HUDEP-2 (cell line): ENCODE measurements around the gene SDK1.
"Not testable (repeated sequence)": the region's sequence is repeated elsewhere in the genome, so short reads cannot be mapped to it uniquely, and the experiment has no call there.

ENCODE experiments used
- DNase-seq, 76 experiments: peaks; one replicate each; lab custom pipeline; 2025; ENCODE audit not compliant: unreplicated experiment in 76 of 76; lab: John Stamatoyannopoulos, UW

The SDK1 gene

DNA sequence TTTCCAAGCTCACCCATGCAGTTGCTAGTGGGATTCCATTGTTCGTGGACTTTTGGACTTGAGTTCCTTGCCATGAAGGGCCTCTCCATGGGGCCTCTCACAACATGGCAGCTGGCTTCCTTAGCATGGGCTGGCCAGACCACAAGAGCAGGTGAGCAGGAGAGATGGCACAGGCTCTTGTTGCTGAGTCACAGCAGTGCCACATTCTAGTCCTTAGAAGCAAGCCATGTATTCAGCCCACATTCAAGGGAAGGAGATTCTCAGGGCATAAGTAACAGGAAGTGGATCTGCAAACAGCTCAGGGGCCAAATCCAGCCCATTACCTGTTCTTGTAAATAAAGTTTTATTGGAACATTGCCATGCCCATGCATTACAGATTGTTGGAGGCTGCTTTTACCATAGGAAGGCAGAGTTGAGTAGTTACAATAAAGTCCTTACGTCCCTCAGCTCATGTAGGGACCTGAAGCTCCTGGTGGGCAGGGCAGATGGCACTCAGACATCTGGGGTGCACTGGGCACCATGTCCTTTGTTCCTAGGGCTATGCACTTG lies 899.6 kb downstream of the SDK1 start:
- no peak for DNase-seq

DNA sequence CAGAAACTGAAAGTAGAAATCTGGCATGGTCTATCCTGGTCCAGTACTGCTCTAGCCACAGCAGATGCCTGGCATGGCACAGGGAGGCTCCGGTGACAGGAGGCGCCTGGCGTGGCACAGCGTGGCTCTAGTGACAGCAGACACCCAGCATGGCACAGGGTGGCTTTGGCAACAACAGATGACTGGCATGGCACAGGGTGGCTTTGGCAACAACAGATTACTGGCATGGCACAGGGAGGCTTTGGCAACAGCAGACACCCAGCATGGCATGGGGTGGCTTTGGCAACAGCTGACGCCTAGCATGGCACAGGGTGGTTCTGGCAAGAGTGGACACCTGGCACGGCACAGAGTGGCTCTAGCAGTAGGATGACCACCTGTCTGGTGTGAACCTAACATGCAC lies 900.5 kb downstream of the SDK1 start:
- DNase-seq, result no peak

DNA sequence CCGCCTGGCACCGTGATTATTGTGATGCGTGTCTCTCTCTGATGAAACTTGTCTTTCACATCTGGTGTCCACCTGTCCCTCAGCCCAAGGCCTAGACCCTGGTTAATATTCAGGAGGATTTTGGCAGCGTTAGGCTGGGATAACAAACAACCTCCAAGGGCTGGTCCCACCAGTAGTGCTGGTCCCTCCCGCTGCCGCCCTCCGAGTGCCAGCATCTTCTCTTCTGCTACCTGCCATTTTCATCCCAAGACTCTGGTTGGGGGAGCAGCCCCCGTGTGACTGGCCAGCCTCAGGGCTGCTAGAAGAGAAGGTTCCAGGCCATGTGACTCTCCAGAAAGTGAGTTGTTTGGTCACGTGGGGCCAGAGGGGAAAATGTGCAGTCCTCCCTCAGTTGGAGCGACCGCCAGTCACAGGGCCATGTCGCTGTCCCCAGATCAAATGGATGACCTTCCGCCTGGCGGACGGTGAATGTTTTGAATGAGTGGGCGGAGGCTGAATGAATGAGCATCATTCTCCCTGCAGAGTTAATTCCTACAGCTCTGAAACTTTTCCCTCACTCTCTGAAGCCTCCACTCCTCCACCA lies 901.2 kb downstream of the SDK1 start:
- DNase-seq, result no peak

DNA sequence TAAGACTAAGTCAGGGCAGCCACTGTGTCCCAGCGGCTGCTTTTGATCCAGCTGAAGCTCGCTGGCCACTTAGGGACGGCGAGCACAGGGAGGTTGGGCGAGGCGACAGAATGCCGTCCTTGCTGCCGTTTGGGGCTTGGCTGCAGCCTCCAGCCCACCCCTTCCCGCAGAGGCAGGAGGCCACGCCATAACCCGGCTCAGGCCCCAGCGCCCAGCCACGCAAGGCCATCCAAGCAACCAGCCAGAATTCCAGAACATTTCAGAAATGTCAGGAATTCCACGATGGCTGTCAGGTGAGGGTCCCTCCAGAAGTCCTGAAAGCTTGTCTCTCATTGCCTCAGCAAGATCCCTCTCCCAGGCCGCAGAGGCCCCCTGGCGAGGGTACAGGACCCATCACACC lies 901.9 kb downstream of the SDK1 start:
- DNase-seq, result no peak

DNA sequence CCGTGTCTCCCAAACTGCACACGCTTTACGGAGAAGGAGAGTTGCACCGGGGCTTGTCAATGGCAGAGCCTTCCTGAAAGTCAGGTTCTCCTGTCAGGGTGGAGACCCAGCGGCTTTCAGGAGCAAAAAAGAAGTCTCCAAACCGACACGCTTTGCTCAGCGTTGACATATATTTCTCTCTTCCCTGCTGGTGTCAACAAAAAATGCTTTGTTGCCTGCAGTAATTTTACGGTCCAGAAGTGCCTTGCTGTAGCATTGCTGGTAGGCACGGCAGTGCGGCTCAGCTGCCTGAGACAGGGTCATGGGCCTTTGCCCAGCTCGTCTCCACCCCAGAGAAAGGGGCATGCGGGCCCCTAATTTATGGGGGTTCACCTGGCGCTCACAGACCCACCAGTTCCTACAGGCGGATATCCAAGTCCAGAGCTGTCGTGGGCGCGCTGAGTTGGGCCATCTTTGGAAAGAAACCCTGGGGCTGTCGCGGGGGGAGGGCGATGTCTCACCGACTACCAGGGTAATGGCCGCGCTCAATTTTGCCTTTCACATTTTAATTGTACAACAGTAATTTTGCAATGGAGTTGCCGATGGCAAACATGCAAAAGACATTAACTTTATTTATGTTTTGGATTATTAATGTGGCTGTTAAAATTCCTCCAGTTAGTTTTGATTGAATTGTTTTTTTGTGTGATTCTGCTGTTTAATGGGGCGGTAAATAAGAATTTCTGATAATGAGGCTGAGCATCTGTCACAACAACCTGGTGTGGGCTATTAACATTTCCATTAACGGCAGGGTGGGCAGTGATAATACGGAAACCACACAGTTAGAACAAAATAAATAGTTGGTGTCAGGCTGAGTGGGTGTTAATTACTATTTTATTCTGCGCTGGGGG lies 902.8 kb downstream of the SDK1 start:
- no peak for DNase-seq

- DNase-seq, result no peak
These were observed 903.6 kb downstream of the SDK1 start for GRCh38 chr7:4204513-4205165.

- no peak for DNase-seq
These were observed 904.8 kb downstream of the SDK1 start for GRCh38 chr7:4205828-4206227.

- DNase-seq, result no peak
These were observed 906.0 kb downstream of the SDK1 start for GRCh38 chr7:4207011-4207410.

DNA sequence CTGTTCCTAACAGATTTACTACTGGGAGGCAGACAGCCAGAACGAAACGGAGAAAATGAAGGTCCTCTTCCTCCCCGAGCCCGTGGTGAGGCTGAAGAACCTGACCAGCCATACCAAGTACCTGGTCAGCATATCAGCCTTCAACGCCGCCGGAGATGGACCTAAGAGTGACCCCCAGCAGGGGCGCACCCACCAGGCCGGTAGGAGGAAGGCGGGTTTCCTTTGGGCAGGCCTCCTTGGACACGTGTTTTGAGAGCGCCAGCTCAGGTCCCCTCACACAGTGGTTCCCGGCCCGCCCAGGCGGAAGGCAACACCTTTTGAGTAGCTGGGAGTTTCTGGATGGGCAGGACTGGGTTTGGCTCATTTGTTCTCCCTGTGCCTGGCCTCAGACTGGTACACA lies 907.0 kb downstream of the SDK1 start:
- no peak for DNase-seq

DNA sequence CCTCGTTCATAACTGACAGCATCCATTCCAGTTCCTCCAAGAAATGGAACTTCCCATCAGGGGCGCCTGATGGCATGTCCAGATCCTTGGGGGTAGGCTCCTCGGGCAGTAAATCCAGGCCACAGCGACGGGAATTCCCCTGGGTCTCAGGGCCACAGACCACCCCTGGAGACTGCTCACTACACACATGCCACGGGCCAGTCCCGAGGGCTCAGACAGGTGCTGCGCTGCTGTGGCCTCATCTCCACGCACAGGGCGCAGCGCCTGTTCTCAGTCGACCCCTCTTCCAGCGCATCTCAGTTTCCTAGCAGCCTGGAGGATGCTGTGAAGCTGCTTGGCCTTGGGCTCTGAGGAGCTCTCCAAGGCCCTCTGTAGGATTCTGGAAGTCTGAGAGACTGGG lies 907.5 kb downstream of the SDK1 start:
- no peak for DNase-seq

- DNase-seq, result no peak
These were observed 908.1 kb downstream of the SDK1 start for GRCh38 chr7:4209126-4209525.

DNA sequence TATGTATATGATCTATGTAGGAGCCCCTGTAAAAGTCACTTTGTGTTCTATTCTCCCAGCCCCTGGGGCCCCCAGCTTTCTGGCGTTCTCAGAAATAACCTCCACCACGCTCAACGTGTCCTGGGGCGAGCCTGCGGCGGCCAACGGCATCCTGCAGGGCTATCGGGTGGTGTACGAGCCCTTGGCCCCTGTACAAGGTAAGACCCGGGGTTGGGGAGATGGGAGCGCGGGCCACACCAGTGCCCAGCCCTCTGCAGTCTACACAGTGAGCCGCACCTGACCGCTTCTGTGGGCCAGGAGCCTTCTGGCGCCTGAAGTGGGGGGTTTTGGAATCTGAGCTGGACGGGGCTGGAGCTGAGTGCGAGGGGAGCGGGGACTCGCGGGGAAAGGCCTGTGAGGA lies 908.9 kb downstream of the SDK1 start:
- DNase-seq, result no peak

DNA sequence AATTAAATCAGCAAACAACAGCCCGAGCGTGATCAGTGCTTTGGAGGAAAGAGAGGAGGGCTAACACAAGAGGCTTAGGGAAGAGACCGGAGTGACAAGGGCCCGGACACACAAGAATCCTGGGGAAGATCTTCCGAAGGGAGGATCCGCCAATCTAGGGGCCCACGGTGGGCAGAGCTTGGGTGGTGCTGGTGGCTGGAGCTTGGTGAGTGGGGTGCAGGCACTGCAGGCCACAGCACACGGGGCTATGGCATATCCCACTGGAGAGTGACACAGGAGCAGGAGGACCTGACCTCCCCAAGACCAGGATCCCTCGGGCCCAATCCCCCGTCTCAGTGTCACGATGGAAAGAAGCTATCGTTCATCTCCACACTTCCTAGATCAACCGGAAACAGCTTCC lies 909.8 kb downstream of the SDK1 start:
- no peak for DNase-seq

- no peak for DNase-seq
These were observed 910.2 kb downstream of the SDK1 start for GRCh38 chr7:4211261-4211660.

- DNase-seq, result no peak
These were observed 911.3 kb downstream of the SDK1 start for GRCh38 chr7:4212376-4212775.

GRCh38 chr7:4214291-4215155 lies 913.5 kb downstream of the SDK1 start:
- no peak for DNase-seq

DNA sequence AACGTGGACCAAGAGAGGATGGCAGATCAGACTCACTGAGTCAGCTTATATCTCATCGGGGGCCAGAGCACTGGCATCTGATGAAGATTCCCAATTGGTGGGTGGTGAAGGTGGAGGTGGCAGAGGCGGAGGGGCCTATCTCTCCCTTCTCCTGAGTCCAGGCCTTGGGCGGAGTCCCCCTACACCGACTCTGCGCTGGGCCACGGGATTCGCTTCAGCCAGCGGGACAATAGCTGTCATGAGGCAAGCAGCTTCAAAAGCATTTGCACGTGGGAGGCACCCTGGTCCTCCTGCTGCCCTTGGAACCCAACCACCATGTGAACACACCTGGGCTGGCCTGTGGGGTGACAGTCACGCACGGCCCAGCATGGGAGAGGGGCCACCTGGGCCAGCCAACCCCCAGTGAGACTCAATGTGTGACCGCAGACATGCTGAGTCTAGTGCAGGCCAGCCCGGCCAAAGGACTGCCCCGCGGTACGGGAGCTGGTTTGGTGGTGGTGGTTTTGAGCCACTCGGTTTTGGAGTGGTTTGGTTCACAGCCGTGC lies 914.2 kb downstream of the SDK1 start:
- DNase-seq, result no peak

DNA sequence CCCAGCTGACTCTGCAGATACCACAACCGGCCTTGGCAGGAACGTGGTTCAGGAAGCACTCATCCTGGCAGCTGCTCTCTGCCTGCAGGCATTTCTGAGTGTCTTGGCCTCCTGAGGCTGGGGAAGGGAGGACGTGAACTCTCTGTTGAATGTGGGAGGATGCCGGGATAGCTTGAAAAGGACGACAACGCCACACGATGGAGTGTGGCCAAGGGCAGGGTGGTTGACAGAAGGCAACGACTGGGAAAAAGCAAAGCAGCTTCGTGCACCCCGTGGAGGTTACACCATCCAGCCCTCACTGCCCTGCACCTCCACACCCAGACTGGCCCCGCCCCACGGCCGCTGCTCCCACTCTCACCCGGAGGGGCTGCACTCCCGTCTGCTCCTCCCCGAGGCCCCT lies 915.0 kb downstream of the SDK1 start:
- no peak for DNase-seq

DNA sequence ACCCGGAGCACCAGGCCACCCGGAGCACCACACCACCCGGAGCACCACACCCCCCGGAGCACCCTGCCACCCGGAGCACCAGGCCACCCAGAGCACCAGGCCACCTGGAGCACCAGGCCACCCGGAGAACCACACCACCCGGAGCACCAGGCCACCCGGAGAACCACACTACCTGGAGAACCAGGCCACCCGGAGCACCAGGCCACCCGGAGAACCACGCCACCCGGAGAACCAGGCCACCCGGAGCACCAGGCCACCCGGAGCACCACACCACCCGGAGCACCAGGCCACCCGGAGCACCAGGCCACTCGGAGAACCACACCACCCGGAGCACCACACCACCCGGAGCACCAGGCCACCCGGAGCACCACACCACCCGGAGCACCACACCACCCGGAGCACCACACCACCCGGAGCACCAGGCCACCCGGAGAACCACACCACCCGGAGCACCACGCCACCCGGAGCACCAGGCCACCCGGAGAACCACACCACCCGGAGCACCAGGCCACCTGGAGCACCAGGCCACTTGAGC lies 916.1 kb downstream of the SDK1 start:
- DNase-seq, result not testable (repeated sequence)

DNA sequence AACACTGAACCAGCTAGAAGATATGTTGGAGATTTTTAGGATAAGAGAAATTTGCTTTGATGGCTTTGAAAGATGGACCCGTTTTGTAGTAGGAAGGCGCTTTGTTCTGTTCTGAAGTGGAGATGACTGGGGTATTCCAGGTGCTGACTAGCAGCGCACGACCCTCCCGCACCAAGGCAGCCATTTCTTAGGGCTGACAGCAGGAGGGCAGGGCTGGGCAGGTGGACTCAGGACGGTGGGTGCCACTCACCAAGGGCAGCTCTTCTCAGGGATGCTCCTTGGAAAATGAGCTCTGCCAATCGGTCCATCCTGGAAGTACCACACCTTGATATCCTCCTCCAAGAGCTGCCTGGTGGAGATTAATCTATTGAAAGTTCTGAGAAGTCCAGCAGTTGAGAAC lies 917.4 kb downstream of the SDK1 start:
- DNase-seq, result no peak
